ENCODE results near the gene UACA. TPM values are rescaled to one million over a fixed set of nuclear protein-coding genes. Genes with fewer than 3 reads are reported as not detected.

UACA gene
- total RNA-seq, 1 donor from 2014 or later, result 264 TPM

DNA sequence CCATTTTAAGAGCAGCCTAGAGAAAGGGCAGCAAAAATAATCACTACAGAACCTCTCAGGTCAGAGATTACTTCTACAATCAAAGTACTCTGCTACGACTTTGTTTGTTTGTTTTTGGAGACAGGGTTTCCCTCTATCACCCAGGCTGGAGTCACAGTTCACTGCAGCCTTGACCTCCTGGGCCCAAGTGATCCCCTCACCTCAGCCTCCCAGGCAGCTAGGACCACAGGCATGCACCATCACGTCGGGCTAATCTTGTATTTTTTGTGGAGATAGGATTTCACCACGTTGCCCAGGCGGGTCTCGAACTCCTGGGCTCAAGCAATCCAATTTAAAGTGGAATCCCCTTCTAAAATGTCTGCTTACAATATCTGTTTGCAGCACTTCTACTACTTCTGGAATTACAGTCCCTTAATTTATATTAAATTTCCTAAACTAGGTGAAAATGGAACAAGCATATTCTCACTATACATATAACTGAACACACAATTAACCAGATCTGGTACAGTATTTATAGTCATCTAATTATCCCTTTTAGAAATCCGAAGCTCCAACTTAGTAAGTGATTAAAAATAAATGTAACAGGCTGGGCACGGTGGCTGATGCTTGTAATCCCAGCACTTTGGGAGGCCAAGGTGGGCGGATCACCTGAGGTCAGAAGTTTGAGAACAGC lies 4.4 kb downstream of the UACA start:
- DNase-seq (ENCODE audit: extremely low spot score, unreplicated experiment), result no peak
- H3K27ac Mint-ChIP-seq (ENCODE audit: unreplicated experiment), result peak overlapping the region; percentile 41
- H3K36me3 Mint-ChIP-seq (ENCODE audit: unreplicated experiment), result peaks cover 38% of the 10 kb centered on the region
- H3K9me3 Mint-ChIP-seq (ENCODE audit: unreplicated experiment), result no peaks in the 10 kb centered on the region
- H3K27me3 Mint-ChIP-seq (ENCODE audit: unreplicated experiment), result no peaks in the 10 kb centered on the region
- peak overlapping the region; percentile 62 for H3K4me3 Mint-ChIP-seq (ENCODE audit: unreplicated experiment)
- peaks cover 67% of the 10 kb centered on the region for H3K4me1 Mint-ChIP-seq (ENCODE audit: unreplicated experiment)
- TF ChIP-seq, protein P1, sequence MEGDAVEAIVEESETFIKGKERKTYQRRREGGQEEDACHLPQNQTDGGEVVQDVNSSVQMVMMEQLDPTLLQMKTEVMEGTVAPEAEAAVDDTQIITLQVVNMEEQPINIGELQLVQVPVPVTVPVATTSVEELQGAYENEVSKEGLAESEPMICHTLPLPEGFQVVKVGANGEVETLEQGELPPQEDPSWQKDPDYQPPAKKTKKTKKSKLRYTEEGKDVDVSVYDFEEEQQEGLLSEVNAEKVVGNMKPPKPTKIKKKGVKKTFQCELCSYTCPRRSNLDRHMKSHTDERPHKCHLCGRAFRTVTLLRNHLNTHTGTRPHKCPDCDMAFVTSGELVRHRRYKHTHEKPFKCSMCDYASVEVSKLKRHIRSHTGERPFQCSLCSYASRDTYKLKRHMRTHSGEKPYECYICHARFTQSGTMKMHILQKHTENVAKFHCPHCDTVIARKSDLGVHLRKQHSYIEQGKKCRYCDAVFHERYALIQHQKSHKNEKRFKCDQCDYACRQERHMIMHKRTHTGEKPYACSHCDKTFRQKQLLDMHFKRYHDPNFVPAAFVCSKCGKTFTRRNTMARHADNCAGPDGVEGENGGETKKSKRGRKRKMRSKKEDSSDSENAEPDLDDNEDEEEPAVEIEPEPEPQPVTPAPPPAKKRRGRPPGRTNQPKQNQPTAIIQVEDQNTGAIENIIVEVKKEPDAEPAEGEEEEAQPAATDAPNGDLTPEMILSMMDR (IDR thresholded peaks at IDR 0.05), result no peak

DNA sequence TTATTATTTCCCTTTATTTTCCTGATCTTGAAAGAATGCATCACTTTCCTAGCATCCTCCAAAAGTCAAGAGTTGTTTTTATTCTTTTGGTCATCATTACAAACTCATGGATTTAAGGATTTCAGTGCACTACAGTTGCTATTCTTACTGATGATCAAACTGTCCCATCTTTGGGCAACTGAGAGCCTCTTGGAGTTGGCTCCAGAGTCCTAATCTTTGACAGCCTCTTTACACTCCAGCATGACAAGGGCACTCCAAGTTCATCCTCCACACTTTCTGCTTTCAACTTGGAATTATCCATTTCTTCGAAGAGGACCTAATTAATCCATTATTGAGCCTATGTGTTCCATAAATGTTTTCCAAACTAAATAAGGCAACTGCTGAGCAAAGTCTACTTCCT lies 5.7 kb downstream of the UACA start:
- Mint-ChIP-seq H3K4me3 (ENCODE audit: unreplicated experiment) (peak overlapping the region; percentile 53), H3K4me1 (ENCODE audit: unreplicated experiment) (peaks cover 74% of the 10 kb centered on the region), H3K36me3 (ENCODE audit: unreplicated experiment) (peaks cover 40% of the 10 kb centered on the region), H3K27ac (ENCODE audit: unreplicated experiment) (peak overlapping the region; percentile 52), H3K27me3 (ENCODE audit: unreplicated experiment) (no peaks in the 10 kb centered on the region), H3K9me3 (ENCODE audit: unreplicated experiment) (no peaks in the 10 kb centered on the region)
- no peak for DNase-seq (ENCODE audit: extremely low spot score, unreplicated experiment)
- TF ChIP-seq, protein P1 (IDR thresholded peaks at IDR 0.05), result no peak

DNA sequence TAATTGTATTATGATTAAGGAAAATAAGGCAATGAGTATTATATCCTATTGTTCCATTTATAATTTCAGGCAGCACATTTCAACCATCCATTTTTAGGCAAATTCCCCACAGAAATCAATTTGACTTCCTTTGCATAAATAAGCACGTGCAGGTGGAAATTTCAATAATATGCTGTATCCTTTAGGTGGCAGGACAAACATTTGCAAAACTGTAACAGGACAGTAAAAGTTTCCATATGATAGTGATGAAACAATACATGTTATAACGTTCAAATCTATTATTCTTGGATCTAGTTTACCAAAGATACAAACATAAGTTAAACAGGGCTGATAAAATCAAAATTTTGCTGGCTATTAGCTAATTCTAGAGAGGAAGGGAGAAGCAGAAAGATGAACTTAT lies 8.5 kb downstream of the UACA start:
- Mint-ChIP-seq H3K27ac (ENCODE audit: unreplicated experiment) (peak overlapping the region; percentile 48), H3K4me3 (ENCODE audit: unreplicated experiment) (no peak overlapping the region), H3K4me1 (ENCODE audit: unreplicated experiment) (peaks cover 83% of the 10 kb centered on the region), H3K36me3 (ENCODE audit: unreplicated experiment) (peaks cover 35% of the 10 kb centered on the region), H3K9me3 (ENCODE audit: unreplicated experiment) (no peaks in the 10 kb centered on the region), H3K27me3 (ENCODE audit: unreplicated experiment) (no peaks in the 10 kb centered on the region)
- no peak for DNase-seq (ENCODE audit: extremely low spot score, unreplicated experiment)
- TF ChIP-seq, protein P1 (IDR thresholded peaks at IDR 0.05), result peak; percentile 32

DNA sequence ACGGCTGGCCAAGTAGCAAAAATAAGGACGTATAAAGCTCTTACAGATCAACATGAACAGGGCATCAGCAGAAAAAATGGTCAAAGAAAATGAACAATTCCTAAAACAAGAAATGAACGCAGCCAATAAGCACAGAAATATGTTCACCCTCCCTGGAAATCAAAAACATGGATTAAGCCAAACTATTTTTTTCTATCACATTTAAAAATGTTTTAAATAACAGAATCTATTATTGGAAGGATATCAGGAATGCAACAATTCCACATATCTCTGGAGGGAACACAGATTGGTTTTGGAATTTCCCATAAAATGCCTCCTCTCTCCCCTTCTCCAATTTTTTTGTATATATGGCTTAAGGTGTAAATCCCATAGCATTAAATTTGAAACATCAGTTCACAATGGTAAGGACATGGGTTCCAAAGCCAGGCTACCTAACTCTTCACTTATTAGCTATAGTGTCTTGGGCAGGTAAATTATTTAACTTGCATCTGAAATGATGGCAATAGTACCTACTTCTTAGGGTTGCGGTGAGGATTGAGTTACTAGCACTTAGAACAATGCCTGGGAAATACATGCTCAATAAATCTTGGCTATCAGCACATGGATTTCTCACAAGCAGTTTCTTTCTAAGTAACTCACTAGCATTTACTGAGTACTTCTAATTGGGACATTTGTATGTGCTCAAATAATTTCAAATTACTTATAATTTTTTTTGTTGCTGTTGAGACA lies 10.1 kb downstream of the UACA start:
- Mint-ChIP-seq H3K27me3 (ENCODE audit: unreplicated experiment) (no peaks in the 10 kb centered on the region), H3K4me1 (ENCODE audit: unreplicated experiment) (peaks cover 79% of the 10 kb centered on the region), H3K27ac (ENCODE audit: unreplicated experiment) (peak overlapping the region; percentile 27), H3K9me3 (ENCODE audit: unreplicated experiment) (no peaks in the 10 kb centered on the region), H3K36me3 (ENCODE audit: unreplicated experiment) (peaks cover 28% of the 10 kb centered on the region), H3K4me3 (ENCODE audit: unreplicated experiment) (no peak overlapping the region)
- DNase-seq (ENCODE audit: extremely low spot score, unreplicated experiment), result no peak
- TF ChIP-seq, protein P1 (IDR thresholded peaks at IDR 0.05), result no peak

DNA sequence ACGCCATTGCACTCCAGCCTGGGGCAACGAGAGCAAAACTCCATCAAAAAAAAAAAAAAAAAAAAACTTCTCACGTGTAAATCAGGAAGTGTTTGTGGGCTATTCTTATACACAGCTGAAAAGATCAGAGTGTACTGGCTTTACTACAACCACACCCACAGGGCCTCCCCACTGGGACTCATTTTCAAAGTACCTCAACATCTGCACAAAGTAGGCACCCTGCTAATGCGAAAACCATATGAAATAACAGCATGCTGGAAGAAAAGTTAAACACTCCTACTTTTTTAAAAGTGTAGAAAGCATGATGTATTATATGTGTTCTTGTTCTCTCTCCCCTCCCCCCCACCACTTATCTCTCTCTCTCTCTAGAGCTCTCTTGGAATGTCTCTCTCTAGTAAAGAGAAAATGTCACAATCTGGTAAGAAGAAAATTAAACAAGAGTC lies 11.1 kb downstream of the UACA start:
- Mint-ChIP-seq H3K4me3 (ENCODE audit: unreplicated experiment) (no peak overlapping the region), H3K4me1 (ENCODE audit: unreplicated experiment) (peaks cover 74% of the 10 kb centered on the region), H3K27ac (ENCODE audit: unreplicated experiment) (peak overlapping the region; percentile 41), H3K27me3 (ENCODE audit: unreplicated experiment) (no peaks in the 10 kb centered on the region), H3K9me3 (ENCODE audit: unreplicated experiment) (no peaks in the 10 kb centered on the region), H3K36me3 (ENCODE audit: unreplicated experiment) (peaks cover 19% of the 10 kb centered on the region)
- TF ChIP-seq, protein P1 (IDR thresholded peaks at IDR 0.05), result no peak
- DNase-seq (ENCODE audit: extremely low spot score, unreplicated experiment), result no peak

All from osteocyte (in vitro differentiated cells).